ENCODE measurements around the gene ABCB4. TPM values are rescaled to one million over a fixed set of nuclear protein-coding genes. Genes with fewer than 3 reads are reported as not detected.

ABCB4 gene
- total and polyA plus RNA-seq, 2 experiments from 2014 or later, result 0.43 to 0.73 TPM

GRCh38 chr7:87356448-87356847, 119.0 kb downstream of the ABCB4 start:
- Histone ChIP-seq H3K4me2 (ENCODE audit: unreplicated experiment) (no peak overlapping the region), H3K79me2 (ENCODE audit: insufficient read depth) (no peaks in the 10 kb centered on the region), H3K36me3 (ENCODE audit: low read depth) (peaks cover 5% of the 10 kb centered on the region; the same call in 1 of the 2 replicates), H3K9me3 (ENCODE audit: low read depth) (no peaks in the 10 kb centered on the region), H3K4me3 (no peak overlapping the region), H3K4me1 (ENCODE audit: insufficient read depth) (peaks cover 17% of the 10 kb centered on the region), H2AFZ (no peak overlapping the region), H4K20me1 (ENCODE audit: insufficient read depth) (no peaks in the 10 kb centered on the region), H3K9me2 (ENCODE audit: insufficient read depth) (no peaks in the 10 kb centered on the region), H3K27ac (no peak overlapping the region), H3F3A (ENCODE audit: insufficient read depth) (peaks cover 16% of the 10 kb centered on the region), H3K9ac (no peak overlapping the region), H3K27me3 (replicated peaks; ENCODE audit: insufficient read depth) (no peaks in the 10 kb centered on the region)
- DNase-seq, result no peak
- 86 to 100% methylated on average over 1 of the region's 1 CpG for WGBS, 2 experiments (ENCODE audit: low coverage in 1 of 2, low lambda C conversion rate in 2 of 2, missing lambda C conversion rate in 2 of 2)
- no peak for TF ChIP-seq EZH2 (IDR thresholded peaks at IDR 0.05; ENCODE audit: insufficient read depth, poor library complexity, severe bottlenecking)
- TF ChIP-seq EZH2phosphoT487 (IDR thresholded peaks at IDR 0.05; ENCODE audit: insufficient read depth, low read depth), result no peak
- in situ Hi-C loops (cut with MboI), result no loop called here

- Histone ChIP-seq H3K27me3 (replicated peaks; ENCODE audit: insufficient read depth) (no peaks in the 10 kb centered on the region), H3K36me3 (ENCODE audit: low read depth) (peaks cover 5% of the 10 kb centered on the region; the same call in 1 of the 2 replicates), H3K9me2 (ENCODE audit: insufficient read depth) (no peaks in the 10 kb centered on the region), H3K79me2 (ENCODE audit: insufficient read depth) (no peaks in the 10 kb centered on the region), H3K4me1 (ENCODE audit: insufficient read depth) (peaks cover 13% of the 10 kb centered on the region), H2AFZ (no peak overlapping the region), H3K9ac (no peak overlapping the region), H3K4me3 (no peak overlapping the region), H3K27ac (no peak overlapping the region), H3K4me2 (ENCODE audit: unreplicated experiment) (no peak overlapping the region), H3F3A (ENCODE audit: insufficient read depth) (peaks cover 13% of the 10 kb centered on the region), H4K20me1 (ENCODE audit: insufficient read depth) (no peaks in the 10 kb centered on the region), H3K9me3 (ENCODE audit: low read depth) (no peaks in the 10 kb centered on the region)
- 87 to 89% methylated on average over 3 of the region's 3 CpGs for WGBS, 2 experiments (ENCODE audit: low coverage in 1 of 2, low lambda C conversion rate in 2 of 2, missing lambda C conversion rate in 2 of 2)
- TF ChIP-seq EZH2 (IDR thresholded peaks at IDR 0.05; ENCODE audit: insufficient read depth, poor library complexity, severe bottlenecking) (no peak), EZH2phosphoT487 (IDR thresholded peaks at IDR 0.05; ENCODE audit: insufficient read depth, low read depth) (no peak)
- in situ Hi-C loops (cut with MboI), result no loop called here
- no peak for DNase-seq
These were observed 120.7 kb downstream of the ABCB4 start for GRCh38 chr7:87354749-87355148.

Other genes with a start within 250 kb of the ABCB4 start
- gene CROT, start 130.0 kb downstream of the ABCB4 start, total RNA-seq (2014; rRNA removed; shearing (Covaris generic)), result 11.9 and 13.4 TPM in 2 replicates
- gene CROT, start 130.0 kb downstream of the ABCB4 start, polyA plus RNA-seq (2016; fragmentation: Nextera tagmentation; extraction: Ambion mirVana), result 11.1 and 12.0 TPM in 2 replicates
- 0.11 TPM in 1 of 2 replicates, not detected in the other for gene ABCB1, start 125.2 kb upstream of the ABCB4 start, total RNA-seq (2014; rRNA removed; shearing (Covaris generic))
- gene ABCB1, start 125.2 kb upstream of the ABCB4 start, polyA plus RNA-seq (2016; fragmentation: Nextera tagmentation; extraction: Ambion mirVana), result 0.13 and 0.33 TPM in 2 replicates
- 1.9 and 3.7 TPM in 2 replicates for gene RUNDC3B, start 152.7 kb upstream of the ABCB4 start, total RNA-seq (2014; rRNA removed; shearing (Covaris generic))
- gene RUNDC3B, start 152.7 kb upstream of the ABCB4 start, polyA plus RNA-seq (2016; fragmentation: Nextera tagmentation; extraction: Ambion mirVana), result 1.6 and 1.9 TPM in 2 replicates

All from GM23248 (cell line).